IMR-90 (cell line): ENCODE measurements around the gene MGAT4C. TPM values are rescaled to one million over a fixed set of nuclear protein-coding genes. Genes with fewer than 3 reads are reported as not detected.

Experiments
- ATAC-seq: fragments of 200-7000 bp; cut with Tn5 transposase; 2 replicates; pipeline ENCODE4 v1.9.1; 2020; ENCODE audit warnings: low read depth, mild to moderate bottlenecking, moderate library complexity
- BruUV-seq: library from RNA; stranded (reverse); fragments of 400-500 nt; replicated peaks from 2 replicates; lab custom pipeline; 2021; lab: Mats Ljungman, UMichigan
- CTCF ChIA-PET: fragments of 300-600 bp; formaldehyde crosslinking; extraction: SDS; loops from one replicate; lab custom pipeline; 2021; ENCODE audit warnings: antibody characterized with exemption; lab: Yijun Ruan, JAX
- POLR2A ChIA-PET: fragments of 300-600 bp; sonication (Branson Sonifier 250); formaldehyde crosslinking; loops from one replicate; lab custom pipeline; 2022; ENCODE audit warnings: antibody characterized with exemption; ENCODE audit not compliant: unreplicated experiment; lab: Charles Lee
- DNase-seq: peaks from one replicate; pipeline ENCODE4 v3.0.0; 2013
- H2AFZ ChIP-seq: replicated peaks from 2 replicates; pipeline ENCODE3; 2013; ENCODE audit warnings: low read length, mild to moderate bottlenecking; ENCODE audit not compliant: poor library complexity
- H2AK5ac ChIP-seq: 2 replicates; pipeline ENCODE4 v1.6.1; 2013; ENCODE audit warnings: low read depth, low read length, inconsistent platforms
- H2AK9ac ChIP-seq: replicated peaks from 2 replicates; pipeline ENCODE3; 2013; ENCODE audit warnings: mild to moderate bottlenecking, low read depth, low read length, moderate library complexity; ENCODE audit not compliant: poor library complexity
- H2BK120ac ChIP-seq: 2 replicates; pipeline ENCODE4 v1.6.1; 2013; ENCODE audit warnings: low read depth, low read length, inconsistent platforms
- H2BK15ac ChIP-seq: 3 replicates; pipeline ENCODE4 v1.6.1; 2013; ENCODE audit warnings: low read depth, low read length, inconsistent platforms
- H2BK20ac ChIP-seq: 2 replicates; pipeline ENCODE4 v1.6.1; 2013; ENCODE audit warnings: low read depth, mild to moderate bottlenecking, inconsistent platforms, low read length, moderate library complexity
- H2BK5ac ChIP-seq: 2 replicates; pipeline ENCODE4 v1.6.1; 2013; ENCODE audit warnings: mild to moderate bottlenecking, low read depth, low read length, inconsistent platforms; ENCODE audit not compliant: poor library complexity, severe bottlenecking
- H3K14ac ChIP-seq: replicated peaks from 2 replicates; pipeline ENCODE4 v1.6.1; 2013; ENCODE audit warnings: low read depth, low read length, inconsistent platforms
- H3K18ac ChIP-seq: 2 replicates; pipeline ENCODE4 v1.6.1; 2013; ENCODE audit warnings: low read depth, low read length, control low read depth
- H3K23ac ChIP-seq: 2 replicates; pipeline ENCODE4 v1.6.1; 2013; ENCODE audit warnings: low read depth, low read length, inconsistent platforms
- H3K27ac ChIP-seq: 2 replicates; pipeline ENCODE4 v1.5.1; 2013; ENCODE audit warnings: mild to moderate bottlenecking, control low read depth, low read length; ENCODE audit not compliant: insufficient read depth
- H3K27me3 ChIP-seq: 2 replicates; pipeline ENCODE4 v1.6.1; 2013; ENCODE audit warnings: low read length; ENCODE audit not compliant: control insufficient read depth, insufficient read depth
- H3K36me3 ChIP-seq: 2 replicates; pipeline ENCODE4 v1.6.1; 2013; ENCODE audit warnings: low read length, mixed read lengths; ENCODE audit not compliant: control insufficient read depth, insufficient read depth
- H3K4ac ChIP-seq: 2 replicates; pipeline ENCODE4 v1.6.1; 2013; ENCODE audit warnings: low read depth, low read length, inconsistent platforms
- H3K4me1 ChIP-seq: 2 replicates; pipeline ENCODE4 v1.6.1; 2013; ENCODE audit warnings: low read length, mixed read lengths; ENCODE audit not compliant: control insufficient read depth, insufficient read depth
- H3K4me2 ChIP-seq: 2 replicates; pipeline ENCODE4 v1.6.1; 2013; ENCODE audit warnings: low read depth, mild to moderate bottlenecking, control low read depth, low read length, moderate library complexity
- H3K4me3 ChIP-seq: 2 replicates; pipeline ENCODE4 v1.5.1; 2013; ENCODE audit warnings: low read depth, mild to moderate bottlenecking, control low read depth, low read length, moderate library complexity; ENCODE audit not compliant: insufficient read depth
- H3K56ac ChIP-seq: 2 replicates; pipeline ENCODE4 v1.6.1; 2013; ENCODE audit warnings: low read length, inconsistent platforms; ENCODE audit not compliant: insufficient read depth; ENCODE audit errors: extremely low read depth
- H3K79me1 ChIP-seq, 2 experiments: 2 replicates each; pipeline ENCODE4 v1.6.1; 2013; ENCODE audit warnings: low read length in 2 of 2, inconsistent platforms in 1 of 2, low read depth in 1 of 2
- H3K9ac ChIP-seq: 2 replicates; pipeline ENCODE4 v1.6.1; 2013; ENCODE audit warnings: low read depth, low read length, control low read depth
- H3K9me1 ChIP-seq: 2 replicates; pipeline ENCODE4 v1.6.1; 2013; ENCODE audit warnings: low read length, inconsistent platforms; ENCODE audit not compliant: insufficient read depth
- H3K9me3 ChIP-seq: 2 replicates; pipeline ENCODE4 v1.6.1; 2013; ENCODE audit warnings: low read length; ENCODE audit not compliant: control insufficient read depth, insufficient read depth
- H4K20me1 ChIP-seq: 2 replicates; pipeline ENCODE4 v1.6.1; 2013; ENCODE audit warnings: low read length, inconsistent platforms; ENCODE audit not compliant: insufficient read depth
- H4K5ac ChIP-seq: 2 replicates; pipeline ENCODE4 v1.6.1; 2013; ENCODE audit warnings: mild to moderate bottlenecking, low read depth, low read length, control low read depth
- H4K8ac ChIP-seq, 2 experiments: 2 replicates each; pipeline ENCODE4 v1.6.1; 2013; ENCODE audit warnings: low read depth in 2 of 2, low read length in 2 of 2, control low read depth in 1 of 2, inconsistent platforms in 1 of 2
- H4K91ac ChIP-seq: 2 replicates; pipeline ENCODE4 v1.6.1; 2013; ENCODE audit warnings: low read depth, low read length, inconsistent platforms; ENCODE audit not compliant: insufficient read depth
- BHLHE40 ChIP-seq: fragments of 150-350 bp; IDR thresholded peaks from 2 replicates; pipeline ENCODE4 v1.6.1; 2016; ENCODE audit warnings: mild to moderate bottlenecking, low read depth, low read length
- CEBPB ChIP-seq: IDR thresholded peaks from 2 replicates; pipeline ENCODE4 v1.6.1; 2012; ENCODE audit warnings: low read depth, low read length, improper control_type of control experiment
- CHD1 ChIP-seq: IDR thresholded peaks from 2 replicates; pipeline ENCODE4 v1.6.1; 2012; ENCODE audit warnings: low read depth, low read length, improper control_type of control experiment
- CTCF ChIP-seq: conservative IDR thresholded peaks from 2 replicates; pipeline ENCODE4 v1.5.1; 2012; ENCODE audit warnings: mild to moderate bottlenecking, low read depth, low read length, improper control_type of control experiment
- ELK1 ChIP-seq: fragments of 150-350 bp; IDR thresholded peaks from 2 replicates; pipeline ENCODE4 v1.6.1; 2016; ENCODE audit warnings: low read depth, mild to moderate bottlenecking, low read length, moderate library complexity, borderline replicate concordance
- FOS ChIP-seq: fragments of 150-350 bp; IDR thresholded peaks from 2 replicates; pipeline ENCODE4 v1.6.1; 2016; ENCODE audit warnings: low read depth, low read length
- MAFK ChIP-seq: IDR thresholded peaks from 2 replicates; pipeline ENCODE4 v1.6.1; 2012; ENCODE audit warnings: low read depth, low read length, improper control_type of control experiment
- MXI1 ChIP-seq: IDR thresholded peaks from 2 replicates; pipeline ENCODE4 v1.6.1; 2012; ENCODE audit warnings: low read depth, mild to moderate bottlenecking, low read length, moderate library complexity, borderline replicate concordance
- NFE2L2 ChIP-seq: fragments of 150-350 bp; IDR thresholded peaks from 2 replicates; pipeline ENCODE4 v1.6.1; 2016; ENCODE audit warnings: low read depth, mild to moderate bottlenecking, low read length
- POLR2A ChIP-seq: IDR thresholded peaks from 2 replicates; pipeline ENCODE4 v1.6.1; 2012; ENCODE audit warnings: mild to moderate bottlenecking, low read depth, low read length
- RAD21 ChIP-seq: IDR thresholded peaks from 2 replicates; pipeline ENCODE4 v1.6.1; 2012; ENCODE audit warnings: low read length, improper control_type of control experiment
- RCOR1 ChIP-seq: IDR thresholded peaks from 2 replicates; pipeline ENCODE4 v1.6.1; 2012; ENCODE audit warnings: mild to moderate bottlenecking, low read length, improper control_type of control experiment; ENCODE audit not compliant: insufficient replicate concordance
- RFX5 ChIP-seq: IDR thresholded peaks from 2 replicates; pipeline ENCODE4 v1.8.0; 2012; ENCODE audit warnings: low read depth, mild to moderate bottlenecking, low read length, moderate library complexity
- SMC3 ChIP-seq: fragments of 150-350 bp; IDR thresholded peaks from 2 replicates; pipeline ENCODE4 v1.6.1; 2016; ENCODE audit warnings: low read depth, mild to moderate bottlenecking, antibody characterized with exemption, low read length, moderate library complexity
- USF2 ChIP-seq: fragments of 150-350 bp; IDR thresholded peaks from 2 replicates; pipeline ENCODE4 v1.6.1; 2017; ENCODE audit warnings: mild to moderate bottlenecking, antibody characterized with exemption, low read length, low read depth
- WGBS, 2 experiments: methylation state at CpG; one replicate each; pipeline versions ENCODE4 v1.1.5 to v1.1.7; 2013; ENCODE audit warnings: missing lambda C conversion rate in 2 of 2; ENCODE audit not compliant: insufficient read length in 1 of 2; ENCODE audit errors: extremely low coverage in 2 of 2; 5-methylcytosine and 5-hydroxymethylcytosine counted together
- dilution Hi-C: fragments of 300-500 bp; cut with HindIII; formaldehyde crosslinking; loops from one replicate; pipeline ENCODE4 v1.14.3; 2018; ENCODE audit warnings: low sequenced_read_pairs; ENCODE audit not compliant: unreplicated experiment
- in situ Hi-C: fragments of 300-500 bp; cut with MboI; formaldehyde crosslinking; loops from 3 replicates; pipeline ENCODE4 v1.14.3; 2019; ENCODE audit warnings: low sequenced_read_pairs, inconsistent platforms, mixed read lengths
- intact Hi-C: fragments of 100-400 bp; cut with micrococcal nuclease; formaldehyde crosslinking; loops from 2 replicates; pipeline ENCODE4 v1.10.0; 2022
- polyA plus RNA-seq, 3 experiments: library from polyadenylated mRNA; depleted of rRNA; stranded (reverse); fragments of >200 nt; gene quantifications; 2 replicates each; pipeline ENCODE4 v1.2.3, GENCODE V29; 2012; ENCODE audit warnings: low replicate concordance in 1 of 3
- total RNA-seq: library from RNA; depleted of rRNA; stranded (reverse); fragments of >200 nt; gene quantifications from 2 replicates; pipeline ENCODE4 v1.2.3, GENCODE V29; 2012

MGAT4C gene
- total and polyA plus RNA-seq, 2 of the 4 experiments (the other 2 are of a cell fraction): not detected

- ATAC-seq: no peak
- H3K9me3 ChIP-seq: no peaks in the 10 kb centered on the region
- no peak overlapping the region for H3K56ac ChIP-seq
- ChIA-PET CTCF (interaction anchor here (0.9 kb wide), 1 partner anchor 309 kb away, joined by 4 read pairs; no protein-coding TSS in a partner anchor), POLR2A (no interaction called here)
- intact Hi-C loops (loop anchor here (10.0 kb wide), 2 partner anchors 640 to 1730 kb away; no protein-coding TSS in a partner anchor), in situ Hi-C loops (no loop called here), dilution Hi-C loops (no loop called here)
- no peak overlapping the region for H3K14ac ChIP-seq
- H3K27me3 ChIP-seq: no peaks in the 10 kb centered on the region; the same call in 1 of the 2 replicates
- H4K91ac ChIP-seq: no peak overlapping the region
- H4K20me1 ChIP-seq: no peaks in the 10 kb centered on the region
- H2BK20ac ChIP-seq: no peak overlapping the region
- H2BK15ac ChIP-seq: no peak overlapping the region
- no peak overlapping the region for H3K18ac ChIP-seq
- H2BK5ac ChIP-seq: no peak overlapping the region
- H2AFZ ChIP-seq: peak overlapping the region; percentile 77
- no peaks in the 10 kb centered on the region for H3K36me3 ChIP-seq
- no peak overlapping the region for H4K5ac ChIP-seq
- no peak overlapping the region for H2AK9ac ChIP-seq
- no peak overlapping the region for H4K8ac ChIP-seq
- no peak overlapping the region for H2BK120ac ChIP-seq
- no TSS peak for BruUV-seq
- no peaks in the 10 kb centered on the region for H3K9me1 ChIP-seq
- WGBS, 2 experiments: 43% methylated on average over 15 of the region's 38 CpGs; no CpG with 5 or more reads in 1 of the 2 experiments
- no peak overlapping the region for H3K4ac ChIP-seq
- no peak overlapping the region for H3K23ac ChIP-seq
- H3K4me1 ChIP-seq: no peaks in the 10 kb centered on the region
- DNase-seq: no peak
- no peak overlapping the region; the same call in 1 of the 2 replicates for H3K4me2 ChIP-seq
- no peak overlapping the region for H2AK5ac ChIP-seq
- no peak overlapping the region for H3K27ac ChIP-seq
- H3K79me1 ChIP-seq: no peaks in the 10 kb centered on the region
- H3K4me3 ChIP-seq: no peak overlapping the region
- H3K9ac ChIP-seq: no peak overlapping the region
- TF ChIP-seq RFX5 (no peak), NFE2L2 (no peak), USF2 (no peak), CEBPB (no peak), CHD1 (no peak), RCOR1 (no peak), CTCF (no peak), MXI1 (no peak), MAFK (no peak), SMC3 (no peak), RAD21 (no peak), ELK1 (no peak), BHLHE40 (no peak), FOS (no peak), POLR2A (no peak)
Observed at GRCh38 chr12:86264451-86265328, 8.5 kb upstream of the MGAT4C start.
